GM12878 (cell line): ENCODE measurements around the gene PLEKHG2. TPM values are rescaled to one million over a fixed set of nuclear protein-coding genes. Genes with fewer than 3 reads are reported as not detected.

Experiments
- ATF7 ChIP-seq: fragments of 450-650 bp; IDR thresholded peaks from 2 replicates; pipeline ENCODE4 v1.6.1; 2016; ENCODE audit warnings: low read depth, mild to moderate bottlenecking
- BACH1 ChIP-seq: fragments of 450-650 bp; IDR thresholded peaks from 2 replicates; pipeline ENCODE4 v1.6.1; 2017; ENCODE audit warnings: mild to moderate bottlenecking, borderline replicate concordance
- CBFB ChIP-seq: IDR thresholded peaks from 2 replicates; pipeline ENCODE4 v1.6.1; 2016; ENCODE audit warnings: antibody characterized with exemption, low read depth
- ELK1 ChIP-seq: IDR thresholded peaks from 2 replicates; pipeline ENCODE4 v1.6.1; 2012; ENCODE audit warnings: low read depth, low read length, improper control_type of control experiment
- HDAC6 ChIP-seq: fragments of 200-600 bp; sonication (generic); IDR thresholded peaks from one replicate; pipeline ENCODE4 v1.8.0; 2017; ENCODE audit warnings: antibody characterized with exemption; ENCODE audit not compliant: unreplicated experiment
- IRF4 ChIP-seq: IDR thresholded peaks from 2 replicates; pipeline ENCODE4 v1.6.1; 2011; ENCODE audit warnings: low read depth, low read length
- MTA2 ChIP-seq: fragments of 450-650 bp; IDR thresholded peaks from 2 replicates; pipeline ENCODE4 v1.6.1; 2016; ENCODE audit warnings: low read depth, mild to moderate bottlenecking, moderate library complexity
- NBN ChIP-seq: fragments of 450-650 bp; IDR thresholded peaks from 2 replicates; pipeline ENCODE4 v1.6.1; 2016
- PKNOX1 ChIP-seq: fragments of 450-650 bp; IDR thresholded peaks from 2 replicates; pipeline ENCODE4 v1.6.1; 2016; ENCODE audit warnings: mild to moderate bottlenecking
- POLR2A ChIP-seq: IDR thresholded peaks from 2 replicates; pipeline ENCODE4 v1.6.1; 2011; ENCODE audit warnings: low read depth, mild to moderate bottlenecking, low read length
- POLR2AphosphoS5 ChIP-seq: IDR thresholded peaks from 2 replicates; pipeline ENCODE4 v1.6.1; 2011; ENCODE audit warnings: mild to moderate bottlenecking, low read length, inconsistent platforms
- SPI1 ChIP-seq: IDR thresholded peaks from 2 replicates; pipeline ENCODE4 v1.6.1; 2011; ENCODE audit warnings: low read depth, mild to moderate bottlenecking, low read length, moderate library complexity, borderline replicate concordance; ENCODE audit not compliant: insufficient read depth
- TARDBP ChIP-seq: IDR thresholded peaks from 2 replicates; pipeline ENCODE4 v1.6.1; 2016; ENCODE audit warnings: borderline replicate concordance
- TCF12 ChIP-seq: IDR thresholded peaks from 2 replicates; pipeline ENCODE4 v1.6.1; 2011; ENCODE audit warnings: low read depth, mild to moderate bottlenecking, low read length
- ZNF384 ChIP-seq: IDR thresholded peaks from 2 replicates; pipeline ENCODE4 v1.6.1; 2012; ENCODE audit warnings: low read depth, mild to moderate bottlenecking, low read length, improper control_type of control experiment, borderline replicate concordance
- ZZZ3 ChIP-seq: IDR thresholded peaks from 2 replicates; pipeline ENCODE4 v1.6.1; 2011; ENCODE audit warnings: low read depth; ENCODE audit not compliant: control insufficient read depth, insufficient read length
- polyA plus RNA-seq, 11 experiments: library from polyadenylated mRNA; depleted of rRNA in 4 of 11; unstranded in 6 of 11; stranded (reverse) in 5 of 11; fragments of >200 nt; fragmentation: Nextera tagmentation in 4 of 11; fragmentation: Illumina TruSeq in 1 of 11; extraction: Ambion mirVana in 4 of 11; extraction: Trizol in 1 of 11; gene quantifications; 1 replicate in 1 of 11; 2 replicates in 10 of 11; pipeline versions ENCODE4 v1.2.1 to v1.2.3, GENCODE V29; 2011 to 2016; ENCODE audit warnings: inconsistent platforms in 2 of 11, missing spikeins in 2 of 11, low read depth in 1 of 11
- total RNA-seq, 4 experiments: library from RNA; depleted of rRNA in 3 of 4; stranded (reverse); fragments of >200 nt in 3 of 4; fragmentation: Illumina TruSeq in 1 of 4; extraction: Trizol in 1 of 4; gene quantifications; 2 replicates each; pipeline versions ENCODE4 v1.2.1 to v1.2.3, GENCODE V29; 2013 to 2021
- TF ChIP-seq, protein P1 (sequence below): IDR thresholded peaks from 2 replicates; pipeline ENCODE4 v1.6.1; 2012; ENCODE audit warnings: improper control_type of control experiment, low read depth, low read length; ENCODE audit not compliant: insufficient replicate concordance
- TF ChIP-seq, protein P2 (sequence below): fragments of 450-650 bp; IDR thresholded peaks from 2 replicates; pipeline ENCODE4 v1.6.1; 2017; ENCODE audit warnings: low read depth, mild to moderate bottlenecking, moderate library complexity
- TF ChIP-seq, protein P3 (sequence below): fragments of 450-650 bp; formaldehyde crosslinking; IDR thresholded peaks from 2 replicates; pipeline ENCODE4 v1.4.0; 2022; ENCODE audit warnings: mild to moderate bottlenecking, moderate library complexity

Gene PLEKHG2
- total and polyA plus RNA-seq, 10 of the 15 experiments (the other 5 are each of a cell fraction or from before 2014, with no cell fraction given): 3.0 to 62.5 (median 17.2) TPM

GRCh38 chr19:39448271-39448670 is 35.8 kb downstream of the PLEKHG2 start (continued):
- TF ChIP-seq, protein P1, sequence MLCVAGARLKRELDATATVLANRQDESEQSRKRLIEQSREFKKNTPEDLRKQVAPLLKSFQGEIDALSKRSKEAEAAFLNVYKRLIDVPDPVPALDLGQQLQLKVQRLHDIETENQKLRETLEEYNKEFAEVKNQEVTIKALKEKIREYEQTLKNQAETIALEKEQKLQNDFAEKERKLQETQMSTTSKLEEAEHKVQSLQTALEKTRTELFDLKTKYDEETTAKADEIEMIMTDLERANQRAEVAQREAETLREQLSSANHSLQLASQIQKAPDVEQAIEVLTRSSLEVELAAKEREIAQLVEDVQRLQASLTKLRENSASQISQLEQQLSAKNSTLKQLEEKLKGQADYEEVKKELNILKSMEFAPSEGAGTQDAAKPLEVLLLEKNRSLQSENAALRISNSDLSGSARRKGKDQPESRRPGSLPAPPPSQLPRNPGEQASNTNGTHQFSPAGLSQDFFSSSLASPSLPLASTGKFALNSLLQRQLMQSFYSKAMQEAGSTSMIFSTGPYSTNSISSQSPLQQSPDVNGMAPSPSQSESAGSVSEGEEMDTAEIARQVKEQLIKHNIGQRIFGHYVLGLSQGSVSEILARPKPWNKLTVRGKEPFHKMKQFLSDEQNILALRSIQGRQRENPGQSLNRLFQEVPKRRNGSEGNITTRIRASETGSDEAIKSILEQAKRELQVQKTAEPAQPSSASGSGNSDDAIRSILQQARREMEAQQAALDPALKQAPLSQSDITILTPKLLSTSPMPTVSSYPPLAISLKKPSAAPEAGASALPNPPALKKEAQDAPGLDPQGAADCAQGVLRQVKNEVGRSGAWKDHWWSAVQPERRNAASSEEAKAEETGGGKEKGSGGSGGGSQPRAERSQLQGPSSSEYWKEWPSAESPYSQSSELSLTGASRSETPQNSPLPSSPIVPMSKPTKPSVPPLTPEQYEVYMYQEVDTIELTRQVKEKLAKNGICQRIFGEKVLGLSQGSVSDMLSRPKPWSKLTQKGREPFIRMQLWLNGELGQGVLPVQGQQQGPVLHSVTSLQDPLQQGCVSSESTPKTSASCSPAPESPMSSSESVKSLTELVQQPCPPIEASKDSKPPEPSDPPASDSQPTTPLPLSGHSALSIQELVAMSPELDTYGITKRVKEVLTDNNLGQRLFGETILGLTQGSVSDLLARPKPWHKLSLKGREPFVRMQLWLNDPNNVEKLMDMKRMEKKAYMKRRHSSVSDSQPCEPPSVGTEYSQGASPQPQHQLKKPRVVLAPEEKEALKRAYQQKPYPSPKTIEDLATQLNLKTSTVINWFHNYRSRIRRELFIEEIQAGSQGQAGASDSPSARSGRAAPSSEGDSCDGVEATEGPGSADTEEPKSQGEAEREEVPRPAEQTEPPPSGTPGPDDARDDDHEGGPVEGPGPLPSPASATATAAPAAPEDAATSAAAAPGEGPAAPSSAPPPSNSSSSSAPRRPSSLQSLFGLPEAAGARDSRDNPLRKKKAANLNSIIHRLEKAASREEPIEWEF: no peak
- TF ChIP-seq, protein P2, sequence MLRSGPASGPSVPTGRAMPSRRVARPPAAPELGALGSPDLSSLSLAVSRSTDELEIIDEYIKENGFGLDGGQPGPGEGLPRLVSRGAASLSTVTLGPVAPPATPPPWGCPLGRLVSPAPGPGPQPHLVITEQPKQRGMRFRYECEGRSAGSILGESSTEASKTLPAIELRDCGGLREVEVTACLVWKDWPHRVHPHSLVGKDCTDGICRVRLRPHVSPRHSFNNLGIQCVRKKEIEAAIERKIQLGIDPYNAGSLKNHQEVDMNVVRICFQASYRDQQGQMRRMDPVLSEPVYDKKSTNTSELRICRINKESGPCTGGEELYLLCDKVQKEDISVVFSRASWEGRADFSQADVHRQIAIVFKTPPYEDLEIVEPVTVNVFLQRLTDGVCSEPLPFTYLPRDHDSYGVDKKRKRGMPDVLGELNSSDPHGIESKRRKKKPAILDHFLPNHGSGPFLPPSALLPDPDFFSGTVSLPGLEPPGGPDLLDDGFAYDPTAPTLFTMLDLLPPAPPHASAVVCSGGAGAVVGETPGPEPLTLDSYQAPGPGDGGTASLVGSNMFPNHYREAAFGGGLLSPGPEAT: peak; percentile 44; the same call in 1 of the 2 replicates
- TF ChIP-seq, protein P3, sequence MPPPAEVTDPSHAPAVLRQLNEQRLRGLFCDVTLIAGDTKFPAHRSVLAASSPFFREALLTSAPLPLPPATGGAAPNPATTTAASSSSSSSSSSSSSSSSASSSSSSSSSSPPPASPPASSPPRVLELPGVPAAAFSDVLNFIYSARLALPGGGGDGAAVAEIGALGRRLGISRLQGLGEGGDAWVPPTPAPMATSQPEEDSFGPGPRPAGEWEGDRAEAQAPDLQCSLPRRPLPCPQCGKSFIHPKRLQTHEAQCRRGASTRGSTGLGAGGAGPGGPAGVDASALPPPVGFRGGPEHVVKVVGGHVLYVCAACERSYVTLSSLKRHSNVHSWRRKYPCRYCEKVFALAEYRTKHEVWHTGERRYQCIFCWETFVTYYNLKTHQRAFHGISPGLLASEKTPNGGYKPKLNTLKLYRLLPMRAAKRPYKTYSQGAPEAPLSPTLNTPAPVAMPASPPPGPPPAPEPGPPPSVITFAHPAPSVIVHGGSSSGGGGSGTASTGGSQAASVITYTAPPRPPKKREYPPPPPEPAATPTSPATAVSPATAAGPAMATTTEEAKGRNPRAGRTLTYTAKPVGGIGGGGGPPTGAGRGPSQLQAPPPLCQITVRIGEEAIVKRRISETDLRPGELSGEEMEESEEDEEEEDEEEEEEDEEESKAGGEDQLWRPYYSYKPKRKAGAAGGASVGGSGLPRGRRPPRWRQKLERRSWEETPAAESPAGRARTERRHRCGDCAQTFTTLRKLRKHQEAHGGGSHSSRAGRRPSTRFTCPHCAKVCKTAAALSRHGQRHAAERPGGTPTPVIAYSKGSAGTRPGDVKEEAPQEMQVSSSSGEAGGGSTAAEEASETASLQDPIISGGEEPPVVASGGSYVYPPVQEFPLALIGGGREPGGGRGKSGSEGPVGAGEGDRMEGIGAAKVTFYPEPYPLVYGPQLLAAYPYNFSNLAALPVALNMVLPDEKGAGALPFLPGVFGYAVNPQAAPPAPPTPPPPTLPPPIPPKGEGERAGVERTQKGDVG: no peak
- TF ChIP-seq ATF7: no peak
- peak; percentile 62; the same call in 1 of the 2 replicates for TF ChIP-seq NBN
- TF ChIP-seq POLR2A: 0 out of 2 replicates have a peak, but pooled peaks have one; percentile 11
- TF ChIP-seq ZNF384: no peak
- TF ChIP-seq ELK1: no peak
- TF ChIP-seq TCF12: no peak
- no peak for TF ChIP-seq POLR2AphosphoS5
- no peak for TF ChIP-seq ZZZ3
- no peak for TF ChIP-seq HDAC6
- TF ChIP-seq MTA2: peak; percentile 24; the same call in 1 of the 2 replicates
- peak; percentile 25; the same call in 1 of the 2 replicates for TF ChIP-seq BACH1
- TF ChIP-seq SPI1: peak; percentile 92
- no peak for TF ChIP-seq CBFB
- peak; percentile 55; the same call in 1 of the 2 replicates for TF ChIP-seq PKNOX1
- TF ChIP-seq TARDBP: no peak
- TF ChIP-seq IRF4: peak; percentile 75
